Thyroid gland (tissue), 4 donors: ENCODE results near the gene TBC1D2B.

Experiments
- CTCF ChIP-seq, 6 experiments: fragments of 200-600 bp in 3 of 6; fragments of 450-650 bp in 3 of 6; sonication (generic) in 3 of 6; IDR thresholded peaks; one replicate each; pipeline ENCODE4 v1.5.1; 2016 to 2019; ENCODE audit warnings: antibody characterized with exemption in 6 of 6, mild to moderate bottlenecking in 2 of 6, inconsistent platforms in 1 of 6, moderate library complexity in 1 of 6
- POLR2A ChIP-seq, 2 donors: fragments of 450-650 bp; IDR thresholded peaks; one replicate each; pipeline ENCODE4 v1.6.1; 2017; ENCODE audit warnings: antibody characterized with exemption in 2 of 2, mild to moderate bottlenecking in 2 of 2, moderate library complexity in 1 of 2

- TF ChIP-seq CTCF (IDR thresholded peaks at IDR 0.05): no peak
- TF ChIP-seq POLR2A (IDR thresholded peaks at IDR 0.05): no peak
These were observed 57.5 kb downstream of the TBC1D2B start for GRCh38 chr15:78020007-78020406.
